B cell (primary cell): ENCODE data around the gene TSC22D4. TPM values are rescaled to one million over a fixed set of nuclear protein-coding genes. Genes with fewer than 3 reads are reported as not detected.

Experiments
- ATAC-seq: fragments of 200-7000 bp; cut with Tn5 transposase; one replicate; pipeline ENCODE4 v1.10.0; 2021; ENCODE audit warnings: low read depth, mild to moderate bottlenecking, moderate number of reproducible peaks, moderate library complexity
- CTCF ChIA-PET: fragments of 350-600 bp; sonication (Branson Sonifier 250); formaldehyde crosslinking; loops from one replicate; lab custom pipeline; 2021; ENCODE audit warnings: antibody characterized with exemption, inconsistent platforms; lab: Charles Lee
- POLR2A ChIA-PET: fragments of 350-600 bp; sonication (Branson Sonifier 250); formaldehyde crosslinking; loops from one replicate; lab custom pipeline; 2021; ENCODE audit warnings: antibody characterized with exemption; lab: Charles Lee
- DNase-seq: peaks from one replicate; pipeline ENCODE4 v3.0.0; 2013
- H2AFZ ChIP-seq: 2 replicates; pipeline ENCODE4 v1.6.1; 2012; ENCODE audit warnings: mild to moderate bottlenecking, low read depth, low read length; ENCODE audit not compliant: insufficient read depth, poor library complexity, severe bottlenecking
- H3K27ac ChIP-seq, 2 donors: 1 replicate in 1 of 2; 2 replicates in 1 of 2; pipeline ENCODE4 v1.5.1; 2012 to 2013; ENCODE audit warnings: low read length in 2 of 2, mild to moderate bottlenecking in 2 of 2, moderate library complexity in 1 of 2
- H3K27me3 ChIP-seq, 4 experiments: fragments of 200-600 bp in 1 of 4; sonication (generic) in 1 of 4; replicated peaks in 1 of 4; 1 replicate in 2 of 4; 2 replicates in 2 of 4; pipeline versions ENCODE4 v1.6.1 to v1.7.0; 2013 to 2016; ENCODE audit warnings: low read length in 3 of 4, mild to moderate bottlenecking in 2 of 4, mixed read lengths in 1 of 4, moderate library complexity in 1 of 4; ENCODE audit not compliant: insufficient read depth in 4 of 4, control insufficient read depth in 3 of 4; ENCODE audit errors: control extremely low read depth in 1 of 4
- H3K36me3 ChIP-seq, 2 experiments: replicated peaks in 1 of 2; 1 replicate in 1 of 2; 2 replicates in 1 of 2; pipeline versions ENCODE4 v1.6.1 to v1.7.1; 2013; ENCODE audit warnings: low read length in 1 of 2; ENCODE audit not compliant: insufficient read depth in 2 of 2, control insufficient read depth in 1 of 2; ENCODE audit errors: control extremely low read depth in 1 of 2, extremely low read depth in 1 of 2
- H3K4me1 ChIP-seq, 2 donors: fragments of 200-600 bp in 1 of 2; sonication (generic) in 1 of 2; 1 replicate in 1 of 2; 2 replicates in 1 of 2; pipeline versions ENCODE4 v1.5.1 to v1.6.1; 2013 to 2017; ENCODE audit warnings: low read length in 2 of 2; ENCODE audit not compliant: control insufficient read depth in 2 of 2, insufficient read depth in 2 of 2
- H3K4me2 ChIP-seq: replicated peaks from 2 replicates; pipeline ENCODE3; 2012; ENCODE audit warnings: mild to moderate bottlenecking, low read depth, low read length; ENCODE audit not compliant: poor library complexity, severe bottlenecking
- H3K4me3 ChIP-seq, 5 experiments: fragments of 200-600 bp in 1 of 5; sonication (generic) in 1 of 5; 1 replicate in 3 of 5; 2 replicates in 2 of 5; pipeline versions ENCODE4 v1.5.1 to v1.7.0; 2011 to 2016; ENCODE audit warnings: low read length in 4 of 5, mild to moderate bottlenecking in 4 of 5, low read depth in 2 of 5, control low read depth in 1 of 5, moderate library complexity in 1 of 5; ENCODE audit not compliant: insufficient read depth in 1 of 5; ENCODE audit errors: control extremely low read depth in 1 of 5, extremely low read depth in 1 of 5
- H3K79me2 ChIP-seq: fragments of 200-600 bp; sonication (generic); one replicate; pipeline ENCODE4 v1.6.0; 2016; ENCODE audit warnings: low read length; ENCODE audit not compliant: control insufficient read depth, insufficient read depth
- H3K9ac ChIP-seq: fragments of 200-600 bp; sonication (generic); 2 replicates; pipeline ENCODE4 v1.6.1; 2017; ENCODE audit warnings: mild to moderate bottlenecking, low read length, moderate library complexity
- H3K9me3 ChIP-seq, 3 donors: one replicate each; pipeline versions ENCODE4 v1.6.1 to v1.7.1; 2013; ENCODE audit warnings: low read length in 2 of 3; ENCODE audit not compliant: control insufficient read depth in 2 of 3, insufficient read depth in 1 of 3; ENCODE audit errors: control extremely low read depth in 1 of 3
- H4K20me1 ChIP-seq: 2 replicates; pipeline ENCODE4 v1.6.0; 2012; ENCODE audit warnings: mild to moderate bottlenecking, low read length; ENCODE audit not compliant: insufficient read depth, control insufficient read depth, poor library complexity, severe bottlenecking
- H3K27ac Mint-ChIP-seq: one replicate; pipeline ENCODE4 v1.8.0; 2021; ENCODE audit warnings: mixed read lengths
- H3K27me3 Mint-ChIP-seq: one replicate; pipeline ENCODE4 v1.8.0; 2021; ENCODE audit warnings: mixed read lengths
- H3K4me1 Mint-ChIP-seq: one replicate; pipeline ENCODE4 v1.8.0; 2021; ENCODE audit warnings: mixed read lengths
- H3K4me3 Mint-ChIP-seq: one replicate; pipeline ENCODE4 v1.8.0; 2021; ENCODE audit warnings: mixed read lengths
- H3K9me3 Mint-ChIP-seq: one replicate; pipeline ENCODE4 v1.8.0; 2022; ENCODE audit warnings: mixed read lengths; ENCODE audit not compliant: insufficient read depth
- EZH2 ChIP-seq: IDR thresholded peaks from 2 replicates; pipeline ENCODE4 v1.6.1; 2012; ENCODE audit warnings: borderline replicate concordance, low read depth, mild to moderate bottlenecking, moderate library complexity, low read length; ENCODE audit not compliant: insufficient read depth, poor library complexity, severe bottlenecking
- WGBS: methylation state at CpG from one replicate; pipeline ENCODE4 v1.1.5; 2013; ENCODE audit warnings: missing lambda C conversion rate; ENCODE audit not compliant: insufficient coverage; 5-methylcytosine and 5-hydroxymethylcytosine counted together
- intact Hi-C: fragments of 100-400 bp; cut with micrococcal nuclease; formaldehyde crosslinking; loops from one replicate; pipeline ENCODE4 v1.10.0; 2022
- polyA plus RNA-seq: library from polyadenylated mRNA; depleted of rRNA; stranded (reverse); fragments of >200 nt; gene quantifications from 2 replicates; pipeline ENCODE4 v1.2.3, GENCODE V29; 2012
- total RNA-seq, 2 donors: library from RNA; stranded (reverse); fragments of 120-200 nt in 1 of 2; gene quantifications; 1 replicate in 1 of 2; 2 replicates in 1 of 2; pipeline versions ENCODE4 v1.2.3 to v1.2.4, GENCODE V29; 2013 to 2022
- TF ChIP-seq, protein P1 (sequence below): fragments of 200-600 bp; IDR thresholded peaks from one replicate; pipeline ENCODE4 v1.8.0; 2022; ENCODE audit warnings: antibody characterized with exemption, mild to moderate bottlenecking

Gene TSC22D4
- total and polyA plus RNA-seq, 2 donors (not counting 1 experiment from before 2014, with no cell fraction given) = 80.2 to 92.8 TPM

DNA sequence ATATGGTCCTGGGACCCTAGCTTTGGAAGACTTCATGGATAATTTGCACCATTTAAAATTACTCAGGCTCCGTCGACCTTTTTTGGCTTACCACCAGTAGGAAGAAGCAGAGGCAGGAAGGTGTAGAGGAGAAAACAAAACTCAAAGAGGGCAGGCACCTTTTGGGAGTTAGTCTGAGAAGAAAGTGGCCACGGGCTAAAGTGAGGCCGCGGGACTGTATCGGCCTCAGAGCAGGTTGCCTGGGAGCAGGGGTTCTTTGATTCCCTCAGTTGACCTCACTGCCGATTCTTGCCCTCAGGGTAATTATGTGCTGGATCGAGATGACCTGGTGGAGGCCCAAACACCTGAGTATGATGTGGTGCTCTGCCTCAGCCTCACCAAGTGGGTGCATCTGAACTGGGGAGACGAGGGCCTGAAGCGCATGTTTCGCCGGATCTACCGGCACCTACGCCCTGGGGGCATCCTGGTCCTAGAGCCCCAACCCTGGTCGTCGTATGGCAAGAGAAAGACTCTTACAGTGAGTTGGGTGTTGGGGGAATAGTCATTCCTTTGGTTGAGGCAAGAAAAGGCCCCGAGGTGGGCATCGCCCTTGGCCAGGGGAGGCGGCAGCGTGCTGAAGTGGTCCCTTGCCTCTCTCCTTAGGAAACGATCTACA is 46.3 kb downstream of the TSC22D4 start:
- no peak overlapping the region for H3K9ac ChIP-seq

DNA sequence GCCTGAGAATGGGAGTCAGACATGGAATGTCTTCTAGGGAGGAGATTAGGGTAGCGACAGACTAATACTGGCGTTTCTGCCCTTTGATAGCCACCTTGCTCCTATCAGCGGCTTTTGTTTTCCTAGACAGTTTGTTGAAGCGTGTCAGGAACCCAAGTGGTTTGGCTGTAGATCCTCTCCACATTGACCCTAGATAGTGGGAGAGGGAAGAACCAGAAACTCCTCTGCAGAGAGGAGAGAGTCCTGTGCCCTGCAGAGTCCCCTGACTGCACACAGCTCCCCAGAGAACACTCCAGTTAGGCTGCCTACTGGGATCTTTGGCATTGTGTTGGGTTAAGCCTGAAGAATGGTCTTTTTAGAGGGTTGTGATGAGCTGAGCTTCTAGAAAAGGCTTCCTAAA is 47.0 kb downstream of the TSC22D4 start:
- peaks cover 60% of the 10 kb centered on the region for H3K4me1 Mint-ChIP-seq
- POLR2A ChIA-PET = interaction anchor here (0.6 kb wide), 2 partner anchors 15 to 22 kb away, joined by 6 to 13 read pairs; no protein-coding TSS in a partner anchor
- H3K79me2 ChIP-seq = peaks cover 39% of the 10 kb centered on the region

More for the DNA sequence above, 46.3 kb downstream of the TSC22D4 start:
- intact Hi-C loops = no loop called here
- TF ChIP-seq, protein P1, sequence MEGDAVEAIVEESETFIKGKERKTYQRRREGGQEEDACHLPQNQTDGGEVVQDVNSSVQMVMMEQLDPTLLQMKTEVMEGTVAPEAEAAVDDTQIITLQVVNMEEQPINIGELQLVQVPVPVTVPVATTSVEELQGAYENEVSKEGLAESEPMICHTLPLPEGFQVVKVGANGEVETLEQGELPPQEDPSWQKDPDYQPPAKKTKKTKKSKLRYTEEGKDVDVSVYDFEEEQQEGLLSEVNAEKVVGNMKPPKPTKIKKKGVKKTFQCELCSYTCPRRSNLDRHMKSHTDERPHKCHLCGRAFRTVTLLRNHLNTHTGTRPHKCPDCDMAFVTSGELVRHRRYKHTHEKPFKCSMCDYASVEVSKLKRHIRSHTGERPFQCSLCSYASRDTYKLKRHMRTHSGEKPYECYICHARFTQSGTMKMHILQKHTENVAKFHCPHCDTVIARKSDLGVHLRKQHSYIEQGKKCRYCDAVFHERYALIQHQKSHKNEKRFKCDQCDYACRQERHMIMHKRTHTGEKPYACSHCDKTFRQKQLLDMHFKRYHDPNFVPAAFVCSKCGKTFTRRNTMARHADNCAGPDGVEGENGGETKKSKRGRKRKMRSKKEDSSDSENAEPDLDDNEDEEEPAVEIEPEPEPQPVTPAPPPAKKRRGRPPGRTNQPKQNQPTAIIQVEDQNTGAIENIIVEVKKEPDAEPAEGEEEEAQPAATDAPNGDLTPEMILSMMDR = no peak
- no peak for TF ChIP-seq EZH2
- ATAC-seq (no peak), DNase-seq (peak; percentile 41)
- POLR2A ChIA-PET = no interaction called here
- Mint-ChIP-seq H3K4me1 (peaks cover 60% of the 10 kb centered on the region), H3K27ac (peak overlapping the region; percentile 88), H3K4me3 (no peak overlapping the region), H3K27me3 (no peaks in the 10 kb centered on the region), H3K9me3 (no peaks in the 10 kb centered on the region)
- no peak overlapping the region for H2AFZ ChIP-seq
- H3K27me3 ChIP-seq = no peaks in the 10 kb centered on the region
- peaks cover 44% of the 10 kb centered on the region for H4K20me1 ChIP-seq
- no peak overlapping the region for H3K4me3 ChIP-seq
- H3K4me1 ChIP-seq = peaks cover 31 to 53% of the 10 kb centered on the region in 2 donors
- CTCF ChIA-PET = no interaction called here
- H3K4me2 ChIP-seq = peak overlapping the region; percentile 84
- peak overlapping the region in 1 of 2 donors; percentile 4 for H3K27ac ChIP-seq
- peaks cover 0 to 4% (median 0%) of the 10 kb centered on the region in 3 donors for H3K9me3 ChIP-seq
- H3K79me2 ChIP-seq = peaks cover 39% of the 10 kb centered on the region
- 94% methylated on average over 19 of the region's 21 CpGs for WGBS
- peaks cover 5 to 30% of the 10 kb centered on the region in 2 experiments for H3K36me3 ChIP-seq

More for the DNA sequence above, 47.0 kb downstream of the TSC22D4 start:
- Histone ChIP-seq H3K27ac (peak overlapping the region in 1 of 2 donors; percentile 4), H3K4me2 (peak overlapping the region; percentile 84), H3K4me1 (peaks cover 33 to 55% of the 10 kb centered on the region in 2 donors), H3K4me3 (no peak overlapping the region), H4K20me1 (peaks cover 44% of the 10 kb centered on the region), H3K9ac (no peak overlapping the region), H3K9me3 (peaks cover 0 to 7% (median 0%) of the 10 kb centered on the region in 3 donors), H3K36me3 (peaks cover 5 to 30% of the 10 kb centered on the region in 2 experiments), H3K27me3 (no peaks in the 10 kb centered on the region), H2AFZ (no peak overlapping the region)
- no peak for TF ChIP-seq EZH2
- TF ChIP-seq, protein P1 = no peak
- CTCF ChIA-PET = interaction anchor here (0.6 kb wide), 1 partner anchor 649 kb away, joined by 3 read pairs; no protein-coding TSS in a partner anchor
- DNase-seq = no peak
- WGBS = 95% methylated on average over 3 of the region's 4 CpGs
- Mint-ChIP-seq H3K27me3 (no peaks in the 10 kb centered on the region), H3K9me3 (no peaks in the 10 kb centered on the region), H3K4me3 (peak overlapping the region; percentile 90), H3K27ac (peak overlapping the region; percentile 88)
- intact Hi-C loops = no loop called here
- ATAC-seq = no peak
